Measurements from ENCODE around the gene MYOCOS.
"Not testable (repeated sequence)": the region's sequence is repeated elsewhere in the genome, so short reads cannot be mapped to it uniquely, and the experiment has no call there.

DNA sequence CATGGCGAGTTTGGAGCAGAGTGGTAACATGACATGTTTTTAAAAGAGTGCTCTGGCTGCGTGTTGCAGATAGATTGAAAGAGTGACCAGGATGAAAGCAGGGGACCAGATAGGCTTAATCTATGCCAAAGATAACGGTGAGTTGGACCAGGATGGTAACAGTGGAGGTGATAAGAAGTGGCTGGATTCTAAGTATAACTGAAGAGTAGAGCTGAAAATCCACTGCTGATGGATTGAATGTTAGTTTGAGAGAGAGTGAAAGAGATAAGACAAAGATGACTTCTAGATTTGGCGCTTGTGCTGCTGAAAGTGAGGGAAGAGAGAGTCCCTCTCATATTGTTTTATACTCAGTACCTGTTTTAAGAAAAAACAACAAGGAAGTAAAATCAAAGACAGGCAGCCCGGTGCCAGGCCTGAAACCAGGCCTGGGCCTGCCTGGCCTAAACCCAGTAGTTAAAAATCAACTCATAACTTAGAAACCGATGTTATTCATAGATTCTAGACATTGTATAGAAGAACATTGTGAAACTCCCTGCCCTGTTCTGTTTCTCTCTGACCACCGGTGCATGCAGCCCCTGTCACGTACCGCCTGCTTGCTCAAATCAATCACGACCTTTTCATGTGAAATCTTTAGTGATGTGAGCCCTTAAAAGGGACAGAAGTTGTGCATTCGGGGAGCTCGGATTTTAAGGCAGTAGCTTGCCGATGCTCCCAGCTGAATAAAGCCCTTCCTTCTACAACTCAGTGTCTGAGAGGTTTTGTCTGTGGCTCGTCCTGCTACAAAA, 6.7 kb upstream of the MYOCOS start:
- TF ChIP-seq POLR2AphosphoS5 (IDR thresholded peaks at IDR 0.05), result not testable (repeated sequence)
- TF ChIP-seq, protein P1, sequence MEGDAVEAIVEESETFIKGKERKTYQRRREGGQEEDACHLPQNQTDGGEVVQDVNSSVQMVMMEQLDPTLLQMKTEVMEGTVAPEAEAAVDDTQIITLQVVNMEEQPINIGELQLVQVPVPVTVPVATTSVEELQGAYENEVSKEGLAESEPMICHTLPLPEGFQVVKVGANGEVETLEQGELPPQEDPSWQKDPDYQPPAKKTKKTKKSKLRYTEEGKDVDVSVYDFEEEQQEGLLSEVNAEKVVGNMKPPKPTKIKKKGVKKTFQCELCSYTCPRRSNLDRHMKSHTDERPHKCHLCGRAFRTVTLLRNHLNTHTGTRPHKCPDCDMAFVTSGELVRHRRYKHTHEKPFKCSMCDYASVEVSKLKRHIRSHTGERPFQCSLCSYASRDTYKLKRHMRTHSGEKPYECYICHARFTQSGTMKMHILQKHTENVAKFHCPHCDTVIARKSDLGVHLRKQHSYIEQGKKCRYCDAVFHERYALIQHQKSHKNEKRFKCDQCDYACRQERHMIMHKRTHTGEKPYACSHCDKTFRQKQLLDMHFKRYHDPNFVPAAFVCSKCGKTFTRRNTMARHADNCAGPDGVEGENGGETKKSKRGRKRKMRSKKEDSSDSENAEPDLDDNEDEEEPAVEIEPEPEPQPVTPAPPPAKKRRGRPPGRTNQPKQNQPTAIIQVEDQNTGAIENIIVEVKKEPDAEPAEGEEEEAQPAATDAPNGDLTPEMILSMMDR (IDR thresholded peaks at IDR 0.05), result not testable (repeated sequence)
